G401.6 (cell line): ENCODE measurements around the gene SPACA5.
A peak's percentile ranks its signal among the peaks of the same experiment; 100 is the strongest.
"Not testable (repeated sequence)": the region's sequence is repeated elsewhere in the genome, so short reads cannot be mapped to it uniquely, and the experiment has no call there.

ENCODE experiments used
- FAIRE-seq: peaks from 2 replicates; lab custom pipeline; 2012; peaks lifted over from hg19 to GRCh38; lab: Jason Lieb, UNC

SPACA5 gene

GRCh38 chrX:48006688-48007087 lies at the start of gene SPACA5:
Gene SPACA5, plus strand, starts transcription at chrX:48006988. Its CDS starts 815 bp downstream, at chrX:48007803.
- not testable (repeated sequence) for FAIRE-seq

GRCh38 chrX:47958206-47958605 lies 48.6 kb upstream of the SPACA5 start:
- FAIRE-seq: not testable (repeated sequence)

DNA sequence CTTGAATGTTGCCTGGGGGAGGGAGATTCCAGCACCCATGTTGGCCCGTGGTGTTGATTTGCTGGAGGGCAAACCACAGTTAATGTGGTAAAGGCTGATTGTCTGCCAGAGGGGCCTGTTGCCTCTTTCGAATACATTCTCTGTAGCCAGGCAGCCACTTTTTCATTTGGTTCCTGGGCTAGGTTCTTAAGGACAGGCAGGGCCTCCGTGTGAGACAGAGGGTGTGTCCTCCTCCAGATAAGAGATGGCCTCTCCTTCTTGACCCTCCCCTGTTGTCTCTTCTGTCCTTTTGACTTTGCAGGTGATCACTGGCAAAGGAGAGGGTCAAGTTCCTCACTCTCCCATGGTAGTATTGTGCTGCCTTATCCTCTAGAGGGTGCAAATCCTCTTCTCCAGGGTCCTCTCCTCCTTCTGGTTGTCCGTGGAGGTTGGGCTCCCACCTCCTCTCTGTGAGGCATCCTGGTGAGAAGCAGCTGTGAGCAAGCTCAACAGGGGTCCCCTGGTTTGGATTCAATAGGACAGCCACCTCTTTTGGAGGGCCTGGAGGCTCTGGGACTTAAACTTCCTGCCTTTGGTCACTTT lies 47.9 kb upstream of the SPACA5 start:
- FAIRE-seq: no peak

GRCh38 chrX:47960406-47960805 lies 46.4 kb upstream of the SPACA5 start:
- FAIRE-seq: no peak

- FAIRE-seq: not testable (repeated sequence)
Measured at GRCh38 chrX:47961830-47962229, 45.0 kb upstream of the SPACA5 start.

DNA sequence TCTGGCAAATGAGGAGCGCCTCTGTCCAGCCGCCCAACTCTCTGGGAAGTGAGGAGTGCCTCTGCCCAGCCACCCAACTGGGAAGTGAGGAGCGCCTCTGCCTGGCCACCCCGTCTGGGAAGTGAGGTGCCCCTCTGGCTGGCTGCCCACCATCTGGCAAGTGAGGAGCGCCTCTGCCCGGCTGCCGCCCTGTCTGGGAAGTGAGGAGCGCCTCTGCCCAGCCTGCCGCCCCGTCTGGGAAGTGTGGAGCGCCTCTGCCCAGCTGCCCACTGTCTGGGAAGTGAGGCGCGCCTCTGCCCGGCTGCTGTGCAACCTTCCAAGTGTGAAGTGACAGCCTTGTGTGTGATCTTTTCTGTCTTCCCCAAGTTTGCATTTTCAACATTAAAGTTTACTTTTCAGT lies 41.3 kb upstream of the SPACA5 start:
- FAIRE-seq: not testable (repeated sequence)

DNA sequence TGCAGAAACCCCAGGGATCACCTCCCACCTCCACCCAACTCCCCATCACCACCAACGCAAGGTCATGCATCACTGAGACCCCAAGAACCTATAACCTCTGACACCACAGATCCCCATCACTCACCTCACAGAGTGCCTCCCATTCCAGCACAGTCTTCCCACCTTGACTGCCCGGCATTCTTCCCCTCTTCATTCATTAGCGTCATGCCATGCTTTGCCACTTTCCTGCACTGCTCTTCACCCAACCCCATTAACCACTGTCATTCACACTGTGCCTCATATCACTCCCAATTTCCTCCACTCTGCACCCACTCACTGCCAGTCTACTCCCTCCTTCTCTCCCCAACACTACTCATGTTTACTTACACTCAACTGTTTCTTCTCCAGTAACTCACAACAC lies 33.6 kb upstream of the SPACA5 start:
- no peak for FAIRE-seq

DNA sequence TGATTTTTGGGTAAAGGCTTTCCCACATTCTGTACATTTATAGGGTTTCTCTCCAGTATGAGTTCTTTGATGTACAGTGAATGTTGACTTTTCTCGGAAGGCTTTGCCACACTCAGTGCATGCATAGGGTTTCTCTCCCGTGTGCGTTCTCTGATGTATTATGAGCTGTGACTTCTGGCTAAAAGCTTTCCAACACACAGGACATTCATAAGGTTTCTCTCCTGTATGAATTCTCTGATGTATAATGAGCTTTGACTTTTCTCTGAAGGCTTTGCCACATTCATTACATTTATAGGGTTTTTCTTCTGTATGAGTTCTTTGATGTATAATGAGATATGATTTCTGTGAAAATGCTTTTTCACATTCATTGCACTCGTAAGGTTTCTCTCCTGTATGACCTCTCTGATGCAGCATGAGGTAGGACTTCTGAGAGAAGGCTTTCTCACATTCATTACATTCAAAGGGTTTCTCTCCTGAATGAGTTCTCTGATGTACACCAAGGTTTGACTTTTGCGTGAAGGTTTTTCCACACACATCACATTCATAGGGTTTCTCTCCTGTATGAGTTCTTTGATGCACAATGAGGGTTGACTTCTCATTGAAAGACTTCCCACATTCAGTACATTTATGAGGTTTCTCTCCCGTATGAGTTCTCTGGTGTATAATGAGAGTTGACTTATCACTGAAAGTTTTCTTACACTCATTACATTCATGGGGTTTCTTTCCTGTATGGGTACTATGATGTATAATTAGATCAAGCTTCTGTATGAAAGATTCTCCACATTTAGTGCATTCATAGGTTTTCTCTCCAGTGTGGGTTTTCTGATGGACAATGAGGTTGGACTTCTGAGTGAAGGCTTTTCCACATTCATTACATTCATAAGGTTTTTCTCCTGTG lies 30.3 kb upstream of the SPACA5 start:
- FAIRE-seq: no peak

DNA sequence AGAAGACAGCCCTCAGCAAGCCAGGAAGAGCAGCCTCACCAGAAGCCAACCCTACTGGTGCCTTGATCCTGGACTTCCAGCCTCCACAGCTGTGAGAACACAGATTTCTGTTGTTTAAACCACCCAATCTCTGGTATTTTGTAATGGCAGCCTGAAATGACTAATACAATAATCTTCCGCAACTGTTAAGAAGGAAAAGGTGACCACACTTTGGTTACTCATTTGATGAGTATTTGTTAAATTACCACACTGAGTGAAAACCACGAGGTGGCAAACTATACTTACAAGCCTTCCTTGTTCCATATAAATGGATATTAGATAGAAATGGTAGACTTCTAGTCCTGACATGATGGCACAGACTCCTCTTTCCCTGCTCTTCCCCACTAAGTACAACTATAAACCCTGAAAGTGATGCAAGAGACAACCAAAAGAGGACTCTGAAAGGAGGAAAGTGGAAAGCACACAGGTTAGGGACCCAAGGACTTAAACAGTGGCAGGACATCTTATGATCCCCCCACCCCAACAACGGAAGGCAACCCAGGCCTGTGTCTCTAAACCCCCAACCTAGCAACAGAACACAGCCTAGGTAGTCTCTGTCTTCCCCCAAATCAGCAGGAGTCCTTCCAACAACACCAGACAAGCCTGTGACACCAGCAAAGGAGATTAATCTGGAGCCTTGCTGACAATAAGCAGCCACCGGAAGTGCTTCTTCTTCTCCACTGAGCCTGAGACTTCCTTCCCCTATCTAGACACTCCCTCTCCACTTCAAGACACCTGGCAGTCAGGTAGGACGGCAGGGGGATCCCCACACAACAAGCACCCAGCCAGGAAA lies 15.3 kb upstream of the SPACA5 start:
- FAIRE-seq: no peak

DNA sequence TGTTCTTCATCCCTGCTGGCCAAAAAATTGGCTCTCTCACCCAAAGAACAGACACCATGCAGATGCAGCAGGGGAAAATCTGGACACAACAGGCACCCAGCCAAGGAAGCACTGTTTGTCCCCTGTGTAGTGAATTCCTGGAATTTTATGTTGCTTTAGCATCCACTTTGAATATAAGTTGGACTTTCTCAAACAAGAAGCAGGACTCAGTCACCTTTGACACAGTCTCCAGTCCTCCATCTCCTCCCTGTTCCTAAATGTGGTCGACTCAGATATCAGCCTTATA lies 14.8 kb upstream of the SPACA5 start:
- FAIRE-seq: no peak

- no peak for FAIRE-seq
Measured at GRCh38 chrX:47992669-47993068, 14.1 kb upstream of the SPACA5 start.

DNA sequence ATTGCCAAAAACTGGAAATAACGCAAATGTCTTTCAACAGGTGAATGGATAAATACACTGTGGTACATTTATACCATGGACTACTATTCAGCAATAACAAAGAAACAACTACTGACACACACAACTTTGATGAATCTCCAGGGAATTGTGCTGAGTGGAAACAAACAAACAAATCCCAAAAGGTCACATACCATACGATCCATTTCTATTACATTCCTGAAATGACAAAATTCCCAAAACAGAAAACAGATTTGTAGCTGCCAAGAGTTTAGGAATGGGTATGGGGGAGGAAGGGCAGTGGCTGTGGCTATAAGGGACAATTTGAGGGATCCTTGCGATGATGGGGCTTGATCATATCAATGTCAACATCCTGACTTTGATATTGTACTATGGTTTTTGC lies 5.5 kb upstream of the SPACA5 start:
- FAIRE-seq: no peak

- no peak for FAIRE-seq
Measured at GRCh38 chrX:48002319-48002718, 4.5 kb upstream of the SPACA5 start.

GRCh38 chrX:48002929-48003328 lies 3.9 kb upstream of the SPACA5 start:
- FAIRE-seq: no peak

- no peak for FAIRE-seq
Measured at GRCh38 chrX:48003367-48003757, 3.4 kb upstream of the SPACA5 start.

- FAIRE-seq: peak; percentile 87
Measured at GRCh38 chrX:48003758-48004457, 2.9 kb upstream of the SPACA5 start, which contains the start of gene ZNF182. Gene ZNF182, minus strand, starts transcription at chrX:48003989. Its CDS starts 1,380 bp downstream, at chrX:48002609.

DNA sequence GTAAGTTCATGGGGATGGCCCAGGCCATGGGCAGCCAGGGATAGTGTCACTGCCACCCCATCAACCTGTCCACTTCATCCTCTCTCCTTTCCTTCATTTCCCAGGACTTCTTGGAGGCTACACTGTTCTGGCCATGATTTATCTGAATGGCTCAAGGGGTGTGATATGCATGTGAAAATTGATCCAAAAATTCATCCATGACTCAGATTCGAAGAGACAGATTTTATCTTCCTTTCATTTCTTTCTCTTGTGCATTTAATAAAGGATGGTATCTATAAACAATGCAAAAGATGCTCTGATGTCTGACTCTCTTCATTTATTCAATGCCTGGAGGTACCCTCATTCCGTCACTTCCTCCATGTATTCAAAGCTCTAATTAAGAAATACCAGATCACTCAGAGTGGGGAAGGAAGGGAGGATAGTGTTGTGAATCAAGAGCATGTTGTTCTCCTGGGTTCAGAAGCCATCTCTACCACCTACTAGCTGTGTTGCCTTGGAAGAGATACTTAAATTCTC lies 2.7 kb downstream of the SPACA5 start:
- not testable (repeated sequence) for FAIRE-seq

GRCh38 chrX:48016583-48017310 lies 10.0 kb downstream of the SPACA5 start:
- FAIRE-seq: not testable (repeated sequence)

- not testable (repeated sequence) for FAIRE-seq
Measured at GRCh38 chrX:48019892-48020291, 13.1 kb downstream of the SPACA5 start.

DNA sequence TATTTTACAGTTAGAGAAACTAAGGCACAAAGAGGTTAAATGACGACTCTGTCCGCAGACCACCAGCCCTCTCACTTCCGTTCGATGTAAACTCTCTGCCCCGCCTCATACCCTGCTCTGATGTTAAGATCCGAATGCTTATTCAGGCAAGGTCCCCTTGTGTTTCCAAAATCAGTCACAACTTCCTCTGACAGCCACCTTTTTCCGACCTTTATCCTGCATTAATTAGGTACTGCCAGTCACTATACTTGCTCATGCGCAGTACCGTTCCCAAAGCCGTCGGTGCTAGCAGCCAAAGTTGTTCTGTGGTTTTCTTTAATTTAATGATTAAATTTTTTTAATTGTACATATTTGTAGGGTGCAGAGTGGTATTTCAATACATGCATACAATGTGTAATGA lies 13.7 kb downstream of the SPACA5 start:
- not testable (repeated sequence) for FAIRE-seq
